Gastroesophageal sphincter (tissue), 4 donors: Measurements from ENCODE around the gene GSTA4. TPM values are rescaled to one million over a fixed set of nuclear protein-coding genes. Genes with fewer than 3 reads are reported as not detected.

ENCODE experiments used
- ATAC-seq: fragments of 150-250 bp; one replicate; pipeline ENCODE4 v1.9.1; 2016; ENCODE audit warnings: mild to moderate bottlenecking, moderate library complexity
- H3K27ac ChIP-seq, 4 donors: fragments of 200-600 bp; sonication (generic) in 3 of 4; 1 replicate in 3 of 4; 2 replicates in 1 of 4; pipeline ENCODE4 v1.5.1; 2016 to 2019
- H3K27me3 ChIP-seq: fragments of 200-600 bp; sonication (generic); one replicate; pipeline ENCODE4 v1.5.1; 2019
- H3K36me3 ChIP-seq, 2 donors: fragments of 200-600 bp; sonication (generic); one replicate each; pipeline ENCODE4 v1.5.1; 2019; ENCODE audit warnings: control low read depth in 1 of 2
- H3K4me1 ChIP-seq, 3 donors: fragments of 200-600 bp; sonication (generic); 1 replicate in 2 of 3; 2 replicates in 1 of 3; pipeline ENCODE4 v1.5.1; 2016 to 2019; ENCODE audit warnings: control low read depth in 2 of 3
- H3K4me3 ChIP-seq, 2 donors: fragments of 200-600 bp; sonication (generic); one replicate each; pipeline ENCODE4 v1.5.1; 2019; ENCODE audit warnings: mild to moderate bottlenecking in 1 of 2, moderate library complexity in 1 of 2
- H3K9me3 ChIP-seq, 3 donors: fragments of 200-600 bp; sonication (generic); one replicate each; pipeline ENCODE4 v1.5.1; 2017 to 2019; ENCODE audit warnings: control low read depth in 2 of 3
- EP300 ChIP-seq: sonication (generic); formaldehyde crosslinking; IDR thresholded peaks from one replicate; pipeline ENCODE4 v1.6.1; 2017; ENCODE audit warnings: antibody characterized with exemption, mild to moderate bottlenecking
- POLR2A ChIP-seq, 2 donors: fragments of 450-650 bp; IDR thresholded peaks; one replicate each; pipeline ENCODE4 v1.6.1; 2017; ENCODE audit warnings: antibody characterized with exemption in 2 of 2, mild to moderate bottlenecking in 2 of 2, moderate library complexity in 1 of 2
- POLR2AphosphoS5 ChIP-seq: sonication (generic); formaldehyde crosslinking; IDR thresholded peaks from one replicate; pipeline ENCODE4 v1.6.1; 2017; ENCODE audit warnings: antibody characterized with exemption
- WGBS, 2 donors: methylation state at CpG; one replicate each; pipeline ENCODE4 v1.1.5; 2018; ENCODE audit warnings: low coverage in 1 of 2; 5-methylcytosine and 5-hydroxymethylcytosine counted together
- total RNA-seq, 4 donors: library from RNA; depleted of rRNA; stranded (reverse); fragments of >200 nt; gene quantifications; one replicate each; pipeline ENCODE4 v1.1.0, GENCODE V29; 2016
- TF ChIP-seq, protein P1 (sequence below), 4 experiments: fragments of 200-600 bp in 2 of 4; fragments of 450-650 bp in 2 of 4; sonication (generic) in 1 of 4; IDR thresholded peaks; one replicate each; pipeline ENCODE4 v1.5.1; 2017 to 2019; ENCODE audit warnings: antibody characterized with exemption in 4 of 4, mild to moderate bottlenecking in 2 of 4, moderate library complexity in 2 of 4

Gene GSTA4
- total RNA-seq, 4 donors from 2014 or later: 19.3 to 40.4 (median 26.9) TPM

DNA sequence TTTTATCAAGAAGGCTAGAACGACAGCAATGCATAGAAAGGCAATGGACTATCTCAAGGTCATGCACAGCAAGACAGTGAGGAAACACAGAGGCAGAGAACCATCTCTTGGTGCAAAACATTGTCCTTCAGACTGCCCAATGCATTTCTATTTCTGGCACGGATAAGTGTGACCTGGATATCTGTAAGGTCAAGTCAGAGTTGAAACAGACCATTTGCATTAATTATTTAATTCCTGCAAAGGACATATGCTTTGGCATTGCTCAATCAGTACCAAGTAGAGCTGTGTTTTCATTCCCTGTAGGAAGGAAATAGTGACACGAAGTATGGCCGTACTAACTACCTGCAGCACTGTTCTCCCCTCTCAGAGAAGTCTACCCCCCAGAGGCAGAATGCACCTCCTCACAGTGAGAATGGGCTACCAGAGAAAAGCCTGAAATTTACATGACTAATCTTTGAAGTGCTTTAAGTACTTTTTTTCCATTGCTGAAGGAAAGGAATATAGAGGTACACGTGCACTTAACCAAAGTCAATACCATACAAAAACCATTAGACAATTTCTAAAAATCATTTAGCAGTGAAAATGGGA, 32.1 kb upstream of the GSTA4 start:
- TF ChIP-seq EP300: no peak
- no peak for TF ChIP-seq POLR2AphosphoS5
- H3K4me3 ChIP-seq: no peak overlapping the region
- ATAC-seq: no peak

GRCh38 chr6:53026526-53026925, 31.4 kb upstream of the GSTA4 start:
- no peak overlapping the region for H3K4me3 ChIP-seq
- no peak for ATAC-seq
- H3K27ac ChIP-seq: no peak overlapping the region
- no peaks in the 10 kb centered on the region for H3K27me3 ChIP-seq
- H3K4me1 ChIP-seq: no peaks in the 10 kb centered on the region
- peaks cover 0 to 82% of the 10 kb centered on the region in 2 donors for H3K36me3 ChIP-seq
- H3K9me3 ChIP-seq: no peaks in the 10 kb centered on the region
- TF ChIP-seq EP300 (no peak), POLR2AphosphoS5 (no peak), POLR2A (IDR thresholded peaks at IDR 0.05) (no peak)
- TF ChIP-seq, protein P1, sequence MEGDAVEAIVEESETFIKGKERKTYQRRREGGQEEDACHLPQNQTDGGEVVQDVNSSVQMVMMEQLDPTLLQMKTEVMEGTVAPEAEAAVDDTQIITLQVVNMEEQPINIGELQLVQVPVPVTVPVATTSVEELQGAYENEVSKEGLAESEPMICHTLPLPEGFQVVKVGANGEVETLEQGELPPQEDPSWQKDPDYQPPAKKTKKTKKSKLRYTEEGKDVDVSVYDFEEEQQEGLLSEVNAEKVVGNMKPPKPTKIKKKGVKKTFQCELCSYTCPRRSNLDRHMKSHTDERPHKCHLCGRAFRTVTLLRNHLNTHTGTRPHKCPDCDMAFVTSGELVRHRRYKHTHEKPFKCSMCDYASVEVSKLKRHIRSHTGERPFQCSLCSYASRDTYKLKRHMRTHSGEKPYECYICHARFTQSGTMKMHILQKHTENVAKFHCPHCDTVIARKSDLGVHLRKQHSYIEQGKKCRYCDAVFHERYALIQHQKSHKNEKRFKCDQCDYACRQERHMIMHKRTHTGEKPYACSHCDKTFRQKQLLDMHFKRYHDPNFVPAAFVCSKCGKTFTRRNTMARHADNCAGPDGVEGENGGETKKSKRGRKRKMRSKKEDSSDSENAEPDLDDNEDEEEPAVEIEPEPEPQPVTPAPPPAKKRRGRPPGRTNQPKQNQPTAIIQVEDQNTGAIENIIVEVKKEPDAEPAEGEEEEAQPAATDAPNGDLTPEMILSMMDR (IDR thresholded peaks at IDR 0.05): no peak
- WGBS, 2 donors: 89% methylated on average over 3 of the region's 3 CpGs; no CpG with 5 or more reads in 1 of the 2 donors

More for the DNA sequence above, 32.1 kb upstream of the GSTA4 start:
- H3K27ac ChIP-seq: no peak overlapping the region
- H3K27me3 ChIP-seq: no peaks in the 10 kb centered on the region
- WGBS, 2 donors: 67 to 81% methylated on average over 2 to 5 of the region's 5 CpGs
- peaks cover 0 to 89% of the 10 kb centered on the region in 2 donors for H3K36me3 ChIP-seq
- H3K4me1 ChIP-seq: no peaks in the 10 kb centered on the region
- no peaks in the 10 kb centered on the region for H3K9me3 ChIP-seq

GRCh38 chr6:53023323-53023722, 28.2 kb upstream of the GSTA4 start:
- Histone ChIP-seq H3K27ac (no peak overlapping the region), H3K36me3 (peaks cover 0 to 69% of the 10 kb centered on the region in 2 donors), H3K4me3 (no peak overlapping the region), H3K4me1 (no peaks in the 10 kb centered on the region), H3K27me3 (no peaks in the 10 kb centered on the region), H3K9me3 (no peaks in the 10 kb centered on the region)
- TF ChIP-seq POLR2A (IDR thresholded peaks at IDR 0.05) (no peak), EP300 (no peak), POLR2AphosphoS5 (no peak)
- TF ChIP-seq, protein P1 (IDR thresholded peaks at IDR 0.05): no peak
- 67 to 100% methylated on average over 1 of the region's 1 CpG for WGBS, 2 donors
- no peak for ATAC-seq

GRCh38 chr6:53020005-53020744, 25.1 kb upstream of the GSTA4 start:
- H3K4me3 ChIP-seq: no peak overlapping the region
- no peaks in the 10 kb centered on the region for H3K9me3 ChIP-seq
- H3K27ac ChIP-seq: no peak overlapping the region
- H3K4me1 ChIP-seq: no peaks in the 10 kb centered on the region
- no peak for ATAC-seq
- 57 to 63% methylated on average over 3 of the region's 3 CpGs for WGBS, 2 donors
- H3K36me3 ChIP-seq: peaks cover 0 to 69% of the 10 kb centered on the region in 2 donors
- TF ChIP-seq, protein P1 (IDR thresholded peaks at IDR 0.05): no peak
- TF ChIP-seq EP300 (no peak), POLR2A (IDR thresholded peaks at IDR 0.05) (no peak), POLR2AphosphoS5 (no peak)
- H3K27me3 ChIP-seq: no peaks in the 10 kb centered on the region

DNA sequence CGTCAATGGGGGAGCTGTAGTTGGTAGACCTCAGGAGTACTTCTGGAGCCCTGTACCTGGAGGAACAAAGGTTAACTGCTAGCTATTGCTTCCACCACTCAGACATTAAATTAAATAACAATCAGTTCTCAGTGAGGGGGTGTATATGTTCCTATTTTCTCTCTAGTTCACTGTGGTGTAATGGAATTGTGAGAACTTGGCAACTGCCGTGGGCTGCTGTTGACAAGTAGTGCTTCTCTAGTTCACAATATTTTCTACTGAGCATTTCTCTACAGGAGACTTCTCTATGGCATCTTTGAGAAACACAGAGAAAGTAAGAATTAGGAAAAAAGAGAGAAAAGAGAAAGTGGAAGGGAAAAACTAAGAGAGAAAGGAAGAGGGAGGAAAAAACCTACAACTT, 23.4 kb upstream of the GSTA4 start:
- no peak overlapping the region for H3K27ac ChIP-seq
- H3K36me3 ChIP-seq: peaks cover 0 to 71% of the 10 kb centered on the region in 2 donors
- TF ChIP-seq POLR2A (IDR thresholded peaks at IDR 0.05) (no peak), POLR2AphosphoS5 (no peak), EP300 (no peak)
- TF ChIP-seq, protein P1 (IDR thresholded peaks at IDR 0.05): no peak
- no peak overlapping the region for H3K4me3 ChIP-seq
- 78% methylated on average over 1 of the region's 2 CpGs; no CpG with 5 or more reads in 1 of the 2 donors for WGBS, 2 donors
- no peaks in the 10 kb centered on the region for H3K9me3 ChIP-seq
- H3K27me3 ChIP-seq: no peaks in the 10 kb centered on the region
- no peak for ATAC-seq
- H3K4me1 ChIP-seq: no peaks in the 10 kb centered on the region
